Endothelial cell of umbilical vein (primary cell): ENCODE measurements around the gene ARHGAP15. TPM values are rescaled to one million over a fixed set of nuclear protein-coding genes. Genes with fewer than 3 reads are reported as not detected.

Source experiments
- BruUV-seq: library from RNA; stranded (reverse); fragments of 400-500 nt; replicated peaks from 2 replicates; lab custom pipeline; 2021; lab: Mats Ljungman, UMichigan
- CTCF ChIA-PET: fragments of 300-600, 350-600 bp; sonication (Branson Sonifier 250); formaldehyde crosslinking; loops from one replicate; lab custom pipeline; 2021; ENCODE audit warnings: antibody characterized with exemption, inconsistent platforms; lab: Charles Lee
- POLR2A ChIA-PET: fragments of 300-600, 350-600 bp; sonication (Branson Sonifier 250); formaldehyde crosslinking; loops from one replicate; lab custom pipeline; 2021; ENCODE audit warnings: antibody characterized with exemption, inconsistent platforms; lab: Charles Lee
- DNase-seq: peaks from one replicate; pipeline ENCODE4 v3.0.0-alpha.2; 2011; ENCODE audit warnings: low read depth, low spot score
- FAIRE-seq: peaks from 2 replicates; lab custom pipeline; 2011; peaks lifted over from hg19 to GRCh38; lab: Jason Lieb, UNC
- H2AFZ ChIP-seq: 2 replicates; pipeline ENCODE4 v1.6.0; 2012; ENCODE audit warnings: low read depth, low read length, control low read depth, inconsistent platforms
- H3K27ac ChIP-seq: 2 replicates; pipeline ENCODE4 v1.5.1; 2011; ENCODE audit warnings: low read depth, mild to moderate bottlenecking, control low read depth, low read length, moderate library complexity; ENCODE audit not compliant: insufficient read depth
- H3K27me3 ChIP-seq, 2 experiments: 2 replicates each; pipeline versions ENCODE4 v1.6.0 to v1.6.1; 2011; ENCODE audit warnings: low read length in 2 of 2, mixed read lengths in 1 of 2; ENCODE audit not compliant: control insufficient read depth in 2 of 2, insufficient read depth in 2 of 2
- H3K36me3 ChIP-seq, 2 experiments: 2 replicates in 1 of 2; 3 replicates in 1 of 2; pipeline ENCODE4 v1.5.1; 2011; ENCODE audit warnings: low read length in 2 of 2, mild to moderate bottlenecking in 1 of 2, moderate library complexity in 1 of 2; ENCODE audit not compliant: control insufficient read depth in 2 of 2, insufficient read depth in 2 of 2; ENCODE audit errors: extremely low read depth in 1 of 2
- H3K4me1 ChIP-seq: 3 replicates; pipeline ENCODE4 v1.5.1; 2011; ENCODE audit warnings: mild to moderate bottlenecking, low read length; ENCODE audit not compliant: control insufficient read depth, insufficient read depth; ENCODE audit errors: extremely low read depth
- H3K4me2 ChIP-seq: 2 replicates; pipeline ENCODE4 v1.6.1; 2011; ENCODE audit warnings: low read length, control low read depth, mixed read lengths; ENCODE audit not compliant: insufficient read depth
- H3K4me3 ChIP-seq, 3 experiments: fragments of 200-600 bp in 1 of 3; sonication (generic), shearing (Covaris generic) in 1 of 3; replicated peaks in 1 of 3; 2 replicates each; pipeline ENCODE4 v1.5.1; 2011 to 2016; ENCODE audit warnings: control low read depth in 3 of 3, low read length in 3 of 3, mild to moderate bottlenecking in 2 of 3, inconsistent platforms in 1 of 3, low read depth in 1 of 3, moderate library complexity in 1 of 3; ENCODE audit not compliant: insufficient read depth in 1 of 3
- H3K79me2 ChIP-seq: 2 replicates; pipeline ENCODE4 v1.6.0; 2012; ENCODE audit warnings: low read length, inconsistent platforms; ENCODE audit not compliant: control insufficient read depth, insufficient read depth
- H3K9ac ChIP-seq: replicated peaks from 2 replicates; pipeline ENCODE3; 2011; ENCODE audit warnings: low read length, control low read depth; ENCODE audit not compliant: insufficient read depth; ENCODE audit errors: extremely low read depth
- H3K9me1 ChIP-seq: replicated peaks from 3 replicates; pipeline ENCODE4 v1.6.0; 2011; ENCODE audit warnings: mild to moderate bottlenecking, low read length; ENCODE audit not compliant: control insufficient read depth, insufficient read depth; ENCODE audit errors: extremely low read depth
- H3K9me3 ChIP-seq: replicated peaks from 2 replicates; pipeline ENCODE4 v1.5.1; 2012; ENCODE audit warnings: low read length, inconsistent platforms; ENCODE audit not compliant: control insufficient read depth, insufficient read depth
- H4K20me1 ChIP-seq: replicated peaks from 2 replicates; pipeline ENCODE3; 2011; ENCODE audit warnings: mild to moderate bottlenecking, low read length; ENCODE audit not compliant: control insufficient read depth, insufficient read depth; ENCODE audit errors: extremely low read depth
- EZH2 ChIP-seq: IDR thresholded peaks from 2 replicates; pipeline ENCODE4 v1.6.1; 2012; ENCODE audit warnings: borderline replicate concordance, low read depth, mild to moderate bottlenecking, moderate library complexity, low read length, inconsistent platforms; ENCODE audit not compliant: severe bottlenecking
- FOS ChIP-seq: IDR thresholded peaks from 2 replicates; pipeline ENCODE4 v1.6.1; 2011; ENCODE audit warnings: mild to moderate bottlenecking, low read length, moderate library complexity, borderline replicate concordance; ENCODE audit not compliant: insufficient read depth
- GATA2 ChIP-seq: IDR thresholded peaks from 2 replicates; pipeline ENCODE4 v1.7.0; 2011; ENCODE audit warnings: low read depth, mild to moderate bottlenecking, moderate library complexity, mixed read lengths, low read length; ENCODE audit not compliant: insufficient read length, insufficient read depth
- JUN ChIP-seq: IDR thresholded peaks from 2 replicates; pipeline ENCODE4 v1.6.1; 2011; ENCODE audit warnings: borderline replicate concordance, low read depth; ENCODE audit not compliant: insufficient read length, insufficient read depth
- MYC ChIP-seq: IDR thresholded peaks from one replicate; pipeline ENCODE4 v1.6.1; 2011; ENCODE audit warnings: mild to moderate bottlenecking, low read depth, low read length
- POLR2A ChIP-seq: IDR thresholded peaks from 2 replicates; pipeline ENCODE4 v1.6.1; 2012; ENCODE audit warnings: low read depth, mild to moderate bottlenecking, control low read depth, low read length
- POLR2AphosphoS5 ChIP-seq: IDR thresholded peaks from 2 replicates; pipeline ENCODE4 v1.6.1; 2012; ENCODE audit warnings: low read depth, mild to moderate bottlenecking, control low read depth, low read length, moderate library complexity; ENCODE audit not compliant: insufficient read depth
- dilution Hi-C: fragments of 300-500 bp; cut with MboI; formaldehyde crosslinking; loops from one replicate; pipeline ENCODE4 v1.15.0; 2019; ENCODE audit warnings: low sequenced_read_pairs; ENCODE audit not compliant: extremely low pct_ligation_motif_present
- intact Hi-C: fragments of 100-400 bp; cut with micrococcal nuclease; formaldehyde crosslinking; loops from one replicate; pipeline ENCODE4 v1.10.0; 2022
- polyA plus RNA-seq, 4 experiments: library from polyadenylated mRNA; depleted of rRNA in 3 of 4; stranded (reverse) in 3 of 4; unstranded in 1 of 4; fragments of >200 nt; gene quantifications; 2 replicates each; pipeline versions ENCODE4 v1.2.1 to v1.2.3, GENCODE V29; 2011 to 2012; ENCODE audit warnings: missing spikeins in 1 of 4
- total RNA-seq: library from RNA; stranded (reverse); gene quantifications from 2 replicates; pipeline ENCODE4 v1.2.3, GENCODE V29; 2021
- TF ChIP-seq, protein P1 (sequence below), 2 donors: IDR thresholded peaks; 1 replicate in 1 of 2; 2 replicates in 1 of 2; pipeline ENCODE4 v1.5.1; 2011; ENCODE audit warnings: low read length in 2 of 2, mild to moderate bottlenecking in 2 of 2, moderate library complexity in 2 of 2, control low read depth in 1 of 2, inconsistent platforms in 1 of 2, low read depth in 1 of 2; ENCODE audit not compliant: insufficient read depth in 1 of 2; ENCODE audit errors: extremely low read depth in 1 of 2
- TF ChIP-seq, protein P2 (sequence below): IDR thresholded peaks from 2 replicates; pipeline ENCODE4 v1.6.1; 2011; ENCODE audit not compliant: insufficient read depth, insufficient read length

Gene ARHGAP15
- total and polyA plus RNA-seq, 2 donors (not counting 3 experiments of a cell fraction or from before 2014, with no cell fraction given): not detected

DNA sequence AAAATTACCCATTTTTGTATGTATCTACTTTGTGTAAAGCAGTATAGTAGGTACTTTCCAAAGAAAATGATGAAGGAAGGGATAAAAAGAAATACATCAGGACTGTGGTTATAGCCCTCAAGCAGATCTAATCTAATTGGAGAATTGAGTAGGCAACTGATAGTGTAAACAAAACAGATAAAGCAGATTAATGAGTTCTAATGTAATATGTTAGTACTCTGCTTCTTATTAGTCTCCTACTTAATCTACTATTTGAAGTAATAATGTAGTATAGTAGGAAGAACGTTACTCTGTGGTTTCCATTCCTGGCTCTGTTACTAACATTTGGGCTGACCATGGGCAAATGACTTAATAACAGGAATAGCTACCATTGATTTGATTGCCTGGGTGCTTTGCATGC is 250.7 kb downstream of the ARHGAP15 start:
- no peaks in the 10 kb centered on the region for H3K36me3 ChIP-seq
- H3K4me2 ChIP-seq: no peak overlapping the region
- dilution Hi-C loops (no loop called here), intact Hi-C loops (no loop called here)
- H4K20me1 ChIP-seq: no peaks in the 10 kb centered on the region
- H3K79me2 ChIP-seq: no peaks in the 10 kb centered on the region
- FAIRE-seq (no peak), DNase-seq (no peak)
- BruUV-seq: no TSS peak
- no peaks in the 10 kb centered on the region for H3K9me1 ChIP-seq
- no peaks in the 10 kb centered on the region for H3K4me1 ChIP-seq
- no peaks in the 10 kb centered on the region for H3K9me3 ChIP-seq
- POLR2A ChIA-PET: no interaction called here
- no peak overlapping the region for H2AFZ ChIP-seq
- H3K27ac ChIP-seq: no peak overlapping the region
- CTCF ChIA-PET: interaction anchor here (0.6 kb wide), 1 partner anchor 14 kb away, joined by 7 read pairs; no protein-coding TSS in a partner anchor
- no peak overlapping the region for H3K9ac ChIP-seq
- TF ChIP-seq POLR2AphosphoS5 (no peak), EZH2 (no peak), POLR2A (no peak), FOS (no peak), GATA2 (no peak), MYC (no peak), JUN (no peak)
- TF ChIP-seq, protein P1, sequence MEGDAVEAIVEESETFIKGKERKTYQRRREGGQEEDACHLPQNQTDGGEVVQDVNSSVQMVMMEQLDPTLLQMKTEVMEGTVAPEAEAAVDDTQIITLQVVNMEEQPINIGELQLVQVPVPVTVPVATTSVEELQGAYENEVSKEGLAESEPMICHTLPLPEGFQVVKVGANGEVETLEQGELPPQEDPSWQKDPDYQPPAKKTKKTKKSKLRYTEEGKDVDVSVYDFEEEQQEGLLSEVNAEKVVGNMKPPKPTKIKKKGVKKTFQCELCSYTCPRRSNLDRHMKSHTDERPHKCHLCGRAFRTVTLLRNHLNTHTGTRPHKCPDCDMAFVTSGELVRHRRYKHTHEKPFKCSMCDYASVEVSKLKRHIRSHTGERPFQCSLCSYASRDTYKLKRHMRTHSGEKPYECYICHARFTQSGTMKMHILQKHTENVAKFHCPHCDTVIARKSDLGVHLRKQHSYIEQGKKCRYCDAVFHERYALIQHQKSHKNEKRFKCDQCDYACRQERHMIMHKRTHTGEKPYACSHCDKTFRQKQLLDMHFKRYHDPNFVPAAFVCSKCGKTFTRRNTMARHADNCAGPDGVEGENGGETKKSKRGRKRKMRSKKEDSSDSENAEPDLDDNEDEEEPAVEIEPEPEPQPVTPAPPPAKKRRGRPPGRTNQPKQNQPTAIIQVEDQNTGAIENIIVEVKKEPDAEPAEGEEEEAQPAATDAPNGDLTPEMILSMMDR (IDR thresholded peaks at IDR 0.05; ENCODE audit: extremely low read depth in 1 of 2, insufficient read depth in 1 of 2, low read depth in 1 of 2, low read length in 2 of 2): no peak
- TF ChIP-seq, protein P2, sequence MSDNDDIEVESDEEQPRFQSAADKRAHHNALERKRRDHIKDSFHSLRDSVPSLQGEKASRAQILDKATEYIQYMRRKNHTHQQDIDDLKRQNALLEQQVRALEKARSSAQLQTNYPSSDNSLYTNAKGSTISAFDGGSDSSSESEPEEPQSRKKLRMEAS: no peak
- no peaks in the 10 kb centered on the region for H3K27me3 ChIP-seq
- no peak overlapping the region for H3K4me3 ChIP-seq
